HG03060 (cell line): ENCODE data around the gene CLEC18C.
"Not testable (repeated sequence)": the region's sequence is repeated elsewhere in the genome, so short reads cannot be mapped to it uniquely, and the experiment has no call there.

Source experiments
- ATAC-seq: cut with Tn5 transposase; IDR thresholded peaks from one replicate; pipeline ENCODE4 v1.9.1; 2021; ENCODE audit warnings: low read depth, moderate number of reproducible peaks; ENCODE audit not compliant: unreplicated experiment

The CLEC18C gene

GRCh38 chr16:70158261-70158939 lies 15.2 kb upstream of the CLEC18C start:
- no peak for ATAC-seq

- no peak for ATAC-seq
Measured at GRCh38 chr16:70159355-70160348, 13.9 kb upstream of the CLEC18C start.

DNA sequence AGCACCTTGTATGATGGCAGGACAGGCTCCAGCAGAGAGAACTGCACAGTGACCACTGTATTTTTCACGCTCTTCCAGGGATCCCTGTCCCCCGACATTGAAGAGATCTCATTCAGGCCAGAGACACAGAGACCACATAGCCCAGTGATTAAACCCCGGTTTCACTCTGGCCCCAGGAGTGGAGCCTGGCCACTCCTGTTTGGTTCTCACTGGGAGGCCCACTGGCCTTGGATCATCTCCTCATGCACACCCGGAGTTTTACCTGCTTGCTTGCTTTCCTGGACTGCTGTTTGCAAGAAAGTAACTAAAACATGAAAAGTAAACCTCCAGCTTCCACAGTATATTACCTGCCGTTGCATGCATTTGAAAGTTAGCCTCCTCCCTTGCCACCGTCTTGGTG lies 13.2 kb upstream of the CLEC18C start:
- no peak for ATAC-seq

DNA sequence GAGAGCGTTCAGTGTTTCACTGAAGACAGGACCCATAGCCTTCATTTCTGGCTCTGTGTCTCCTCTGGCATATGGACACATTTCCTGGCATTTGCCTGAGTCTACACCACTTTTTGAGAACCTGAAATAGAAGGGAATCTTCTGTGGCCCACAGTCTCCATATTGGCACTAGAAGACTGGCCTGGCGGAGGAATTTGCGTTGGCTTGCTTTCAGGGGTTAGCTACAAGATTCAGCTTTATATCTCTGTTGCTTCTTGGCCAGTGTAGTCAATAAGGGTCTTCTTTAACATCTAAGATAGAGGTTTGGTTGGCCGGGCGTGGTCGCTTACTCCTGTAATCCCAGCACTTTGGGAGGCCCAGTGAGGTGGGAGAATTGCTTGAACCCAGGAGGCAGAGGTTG lies 12.8 kb upstream of the CLEC18C start:
- ATAC-seq: no peak

DNA sequence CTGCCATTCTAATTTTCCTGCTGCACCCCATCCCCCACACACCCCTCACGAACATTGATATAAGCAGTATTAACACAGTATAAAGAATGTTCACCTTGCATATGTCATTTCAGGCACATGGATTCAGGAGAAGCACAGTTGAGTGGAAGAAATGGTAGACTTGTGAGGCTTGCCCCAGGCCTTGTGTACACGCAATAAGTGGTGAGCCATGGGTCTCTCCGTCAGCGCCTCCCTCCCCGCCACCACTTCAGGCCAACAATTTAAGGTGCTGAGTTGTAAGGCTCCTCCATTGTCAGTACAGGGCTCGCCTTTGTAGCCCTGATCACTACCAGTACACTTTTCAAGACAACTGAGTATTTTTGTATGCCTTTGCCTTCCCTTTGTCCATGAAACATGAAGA lies 12.2 kb upstream of the CLEC18C start:
- ATAC-seq: no peak

GRCh38 chr16:70162041-70162451 lies 11.5 kb upstream of the CLEC18C start:
- ATAC-seq: no peak

GRCh38 chr16:70163596-70163995 lies 10.0 kb upstream of the CLEC18C start:
- no peak for ATAC-seq

DNA sequence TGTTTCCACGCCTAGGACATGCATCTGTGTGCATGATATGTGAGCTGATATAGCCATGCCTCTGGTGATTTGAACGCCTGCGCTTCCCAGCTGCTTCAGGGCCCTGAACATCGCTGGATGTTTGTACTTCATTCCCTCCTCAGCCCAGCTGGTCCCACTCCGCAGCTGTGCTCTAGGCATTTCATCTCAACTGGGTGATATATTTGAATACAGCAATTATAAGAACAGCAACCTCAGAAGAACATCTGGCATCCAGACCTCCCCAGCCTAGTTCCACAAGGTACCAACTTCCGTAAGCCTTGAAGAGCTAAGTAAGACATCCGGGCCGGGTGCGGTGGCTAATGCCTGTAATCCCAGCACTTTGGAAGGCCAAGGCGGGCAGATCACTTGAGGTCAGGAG lies 6.9 kb upstream of the CLEC18C start:
- ATAC-seq: not testable (repeated sequence)

- not testable (repeated sequence) for ATAC-seq
Measured at GRCh38 chr16:70173916-70174315, 329 bp downstream of the CLEC18C start.

DNA sequence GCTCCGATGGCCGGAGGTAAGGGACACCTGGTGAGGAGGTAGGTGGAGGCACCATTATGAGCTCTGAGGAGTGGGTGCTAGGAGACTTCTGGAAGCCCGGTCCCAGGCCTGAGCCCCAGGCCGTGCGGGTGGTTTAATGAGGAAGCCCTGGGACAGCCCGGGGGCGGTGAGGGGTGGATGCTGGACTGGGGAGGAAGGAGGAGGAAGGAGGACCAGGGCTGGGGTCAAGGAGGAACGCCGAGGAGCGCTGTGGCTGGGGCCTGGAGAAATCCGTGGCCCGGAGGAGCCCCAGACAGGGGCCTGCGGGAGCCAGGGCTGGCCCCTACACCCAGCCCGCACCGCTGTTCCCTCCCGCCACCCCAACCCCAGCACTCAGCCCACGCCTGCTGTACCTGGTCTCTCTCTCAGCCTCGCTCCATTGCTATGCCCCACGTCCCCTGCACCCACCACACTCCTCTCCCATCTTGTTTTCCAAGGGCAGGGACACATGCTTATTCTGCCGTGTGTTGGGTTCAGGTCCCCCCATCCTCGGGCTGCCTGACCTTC lies 873 bp downstream of the CLEC18C start:
- not testable (repeated sequence) for ATAC-seq

GRCh38 chr16:70187858-70188607 lies 14.4 kb downstream of the CLEC18C start:
- not testable (repeated sequence) for ATAC-seq

- ATAC-seq: not testable (repeated sequence)
Measured at GRCh38 chr16:70188608-70188915, 15.0 kb downstream of the CLEC18C start.

- not testable (repeated sequence) for ATAC-seq
Measured at GRCh38 chr16:70190574-70190973, 17.0 kb downstream of the CLEC18C start.

GRCh38 chr16:70196683-70197300 lies 23.2 kb downstream of the CLEC18C start:
- ATAC-seq: not testable (repeated sequence)

GRCh38 chr16:70197611-70198010 lies 24.0 kb downstream of the CLEC18C start:
- ATAC-seq: not testable (repeated sequence)

DNA sequence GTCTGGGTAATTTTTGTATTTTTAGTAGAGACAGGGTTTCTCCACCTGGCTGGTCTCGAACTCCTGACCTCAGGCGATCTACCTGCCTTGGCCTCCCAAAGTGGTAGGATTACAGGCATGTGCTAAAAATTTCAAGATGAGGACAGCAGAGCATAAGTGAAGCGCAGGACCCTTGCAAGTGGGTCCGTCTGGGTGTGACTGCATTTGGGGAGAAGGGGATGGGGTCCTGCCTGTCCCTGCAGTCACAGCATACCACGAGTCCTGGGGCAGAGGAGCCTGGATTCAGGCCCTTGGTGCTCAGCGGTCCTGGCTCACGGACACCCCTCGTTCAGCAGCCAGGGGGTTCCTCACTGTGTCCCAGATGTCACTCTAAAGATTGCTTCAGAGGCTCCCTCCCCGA lies 24.6 kb downstream of the CLEC18C start:
- not testable (repeated sequence) for ATAC-seq

GRCh38 chr16:70198666-70199065 lies 25.1 kb downstream of the CLEC18C start:
- ATAC-seq: not testable (repeated sequence)

- not testable (repeated sequence) for ATAC-seq
Measured at GRCh38 chr16:70199170-70199569, 25.6 kb downstream of the CLEC18C start.

GRCh38 chr16:70200063-70200462 lies 26.5 kb downstream of the CLEC18C start:
- ATAC-seq: not testable (repeated sequence)

- not testable (repeated sequence) for ATAC-seq
Measured at GRCh38 chr16:70203508-70203907, 29.9 kb downstream of the CLEC18C start.
